MV-4-11 (cell line): Measurements from ENCODE around the gene OR2T10.
A peak's percentile ranks its signal among the peaks of the same experiment; 100 is the strongest.
"Not testable (repeated sequence)": the region's sequence is repeated elsewhere in the genome, so short reads cannot be mapped to it uniquely, and the experiment has no call there.

Experiments used
- DNase-seq: peaks from one replicate; lab custom pipeline; 2025; lab: John Stamatoyannopoulos, UW

The OR2T10 gene

DNA sequence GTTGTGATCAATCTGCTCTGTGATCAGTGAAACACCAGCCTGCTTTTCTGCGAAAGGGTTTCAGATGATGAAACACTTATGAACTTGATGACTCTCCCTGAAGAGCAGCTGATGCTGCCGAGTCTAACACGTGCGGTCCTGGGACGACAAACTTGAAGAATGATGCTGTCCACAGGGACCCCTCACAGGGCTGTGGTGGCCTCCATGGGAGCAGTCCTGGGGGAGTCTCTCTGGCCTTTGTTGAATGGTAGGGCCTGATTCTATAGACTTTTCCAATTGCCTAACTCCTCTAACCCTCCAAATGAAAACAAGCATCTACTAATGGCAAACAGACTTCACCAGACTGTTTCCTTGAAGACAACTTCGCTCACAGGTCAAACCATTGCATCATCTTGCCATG lies at the start of gene OR2T10:
Gene OR2T10, minus strand, starts transcription at position 112 of the 400 bp plus-strand sequence. CDS start 3,932 bp downstream, outside the sequence.
- no peak for DNase-seq

GRCh38 chr1:248645178-248645577 lies 47.7 kb upstream of the OR2T10 start, which contains the start of gene OR2T35:
TSS of gene OR2T35 (minus strand) at chr1:248645278. CDS start at chr1:248639258, 6,020 bp downstream.
- not testable (repeated sequence) for DNase-seq

DNA sequence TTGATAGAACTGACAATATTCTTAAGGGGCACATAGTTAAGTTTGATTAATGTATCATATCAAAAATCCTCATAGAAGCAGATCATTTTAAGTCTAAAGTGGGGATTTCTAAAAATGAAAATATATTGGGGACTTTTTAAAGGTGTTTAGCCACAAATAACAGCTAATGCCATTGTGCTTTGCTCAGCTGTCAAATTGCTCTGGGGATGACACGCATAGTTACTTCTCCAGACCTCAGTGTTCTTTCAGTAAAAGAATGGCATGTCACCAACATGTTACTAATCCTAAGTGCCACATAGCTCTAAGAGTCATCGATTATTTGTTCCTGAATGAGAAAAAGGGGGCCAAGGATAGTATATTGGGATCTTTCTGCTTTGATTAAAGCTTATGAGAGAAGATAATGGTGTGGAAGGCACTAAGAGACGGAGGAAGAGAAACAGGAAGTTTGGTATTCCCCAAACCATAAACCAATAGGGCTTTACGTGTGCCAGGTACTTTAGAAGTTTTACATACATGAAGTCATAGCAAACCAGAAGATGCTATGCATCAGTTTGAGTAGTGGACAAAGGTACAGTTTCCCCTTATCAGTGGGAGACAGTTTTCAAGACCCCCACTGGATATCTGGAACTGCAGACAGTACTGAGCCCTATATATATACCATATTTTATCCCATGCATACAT lies 45.6 kb upstream of the OR2T10 start:
- not testable (repeated sequence) for DNase-seq

DNA sequence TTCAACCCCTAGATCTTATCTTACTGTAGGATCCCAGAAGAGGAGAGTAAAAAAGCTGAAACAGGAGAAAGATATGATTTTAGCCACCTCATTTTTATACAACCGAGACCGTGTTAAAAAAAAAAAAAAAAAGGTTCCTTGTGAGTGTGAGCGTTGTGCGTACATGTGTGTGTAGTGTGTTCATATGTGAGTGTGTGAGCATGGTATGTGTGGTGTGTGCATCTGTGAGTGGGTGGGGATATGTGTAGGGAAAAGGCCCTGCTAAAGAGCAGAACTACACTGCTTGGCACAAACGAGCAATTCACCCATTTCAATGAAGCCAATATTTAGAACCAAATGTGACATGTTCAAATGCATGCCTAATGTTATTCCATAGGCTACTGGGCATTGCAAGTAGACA lies 44.1 kb upstream of the OR2T10 start:
- DNase-seq, result not testable (repeated sequence)

GRCh38 chr1:248640906-248641305 lies 43.4 kb upstream of the OR2T10 start:
- not testable (repeated sequence) for DNase-seq

DNA sequence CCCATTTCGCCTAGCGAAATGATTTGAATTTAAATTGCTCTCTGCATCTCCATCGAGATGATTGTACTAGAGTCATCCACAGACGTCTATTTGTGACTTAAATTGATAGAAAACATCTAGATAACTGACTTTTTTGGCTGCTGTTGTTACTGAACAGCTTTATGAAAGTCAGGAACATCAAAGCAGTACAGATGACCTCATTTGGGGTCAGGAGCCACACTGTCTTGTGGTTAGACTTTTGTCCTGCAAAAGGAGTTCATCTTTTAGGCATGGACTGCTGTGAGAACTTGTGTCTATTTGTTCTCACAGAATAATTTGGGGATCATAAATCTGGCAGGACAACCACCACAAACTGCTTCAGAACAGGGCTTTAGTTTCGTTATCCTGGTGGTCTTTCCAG lies 42.2 kb upstream of the OR2T10 start:
- DNase-seq, result not testable (repeated sequence)

GRCh38 chr1:248636612-248637011 lies 39.1 kb upstream of the OR2T10 start:
- not testable (repeated sequence) for DNase-seq

DNA sequence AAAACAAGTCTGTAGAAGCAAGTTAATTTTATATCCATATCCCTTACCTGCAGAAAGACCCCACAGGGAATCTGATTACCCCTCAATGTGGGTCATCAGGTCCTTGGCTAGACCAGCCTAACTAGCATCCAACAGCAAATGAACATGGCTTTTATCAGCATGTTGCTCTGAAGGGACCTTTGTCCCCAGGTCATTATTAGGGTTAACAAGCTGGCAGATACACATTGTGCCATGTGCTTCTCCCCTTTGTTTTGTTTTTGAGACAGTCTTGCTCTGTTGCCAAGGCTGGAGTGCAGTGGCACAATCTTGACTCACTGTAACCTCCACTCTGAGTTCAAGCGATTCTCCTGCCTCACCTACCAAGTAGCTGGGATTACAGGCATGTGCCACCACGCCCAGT lies 37.5 kb upstream of the OR2T10 start, which contains the start of gene OR2T11:
Gene OR2T11, minus strand, starts transcription at position 101 of the 400 bp plus-strand sequence. CDS start 7,963 bp downstream, outside the sequence.
- not testable (repeated sequence) for DNase-seq

GRCh38 chr1:248631354-248632008 lies 34.0 kb upstream of the OR2T10 start:
- DNase-seq, result peak; percentile 58

DNA sequence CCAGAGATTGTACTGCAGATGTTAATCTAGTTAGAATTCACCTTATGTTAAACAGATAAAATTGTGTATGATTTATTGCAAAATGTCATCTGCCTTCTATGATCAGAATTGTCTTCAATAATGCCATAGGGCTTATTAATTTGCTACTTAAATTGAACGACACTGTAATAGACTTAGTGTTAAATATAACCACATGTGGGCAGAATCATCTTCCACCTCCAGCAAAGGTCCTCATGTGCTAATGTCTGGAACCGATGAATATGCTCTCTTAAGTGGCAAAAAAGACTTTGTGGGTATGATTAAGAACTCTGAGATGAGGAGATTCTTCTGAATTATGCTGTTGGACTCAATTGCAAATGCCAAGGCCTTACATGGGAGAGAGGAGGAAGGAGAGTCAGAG lies 33.1 kb upstream of the OR2T10 start:
- no peak for DNase-seq

GRCh38 chr1:248627971-248628844 lies 30.7 kb upstream of the OR2T10 start:
- no peak for DNase-seq

DNA sequence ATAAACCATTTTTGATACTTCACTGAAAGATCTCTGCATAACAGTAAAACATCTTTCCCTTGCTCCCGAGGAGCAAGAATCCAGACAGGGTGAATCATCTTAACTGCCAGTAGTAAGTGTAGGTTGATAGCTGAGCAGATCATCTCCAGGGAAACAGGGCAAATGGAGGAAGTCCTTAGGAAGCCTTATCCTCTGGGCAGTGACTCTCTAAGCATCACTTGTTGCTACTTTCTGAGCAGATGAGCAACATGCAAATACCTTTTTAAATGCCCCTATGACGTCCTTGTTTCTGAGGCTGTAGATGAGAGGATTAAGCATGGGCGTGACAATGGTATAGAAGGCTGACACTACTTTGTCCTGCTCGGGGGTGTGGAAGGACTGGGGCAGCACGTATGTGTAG lies 28.5 kb upstream of the OR2T10 start:
- no peak for DNase-seq

DNA sequence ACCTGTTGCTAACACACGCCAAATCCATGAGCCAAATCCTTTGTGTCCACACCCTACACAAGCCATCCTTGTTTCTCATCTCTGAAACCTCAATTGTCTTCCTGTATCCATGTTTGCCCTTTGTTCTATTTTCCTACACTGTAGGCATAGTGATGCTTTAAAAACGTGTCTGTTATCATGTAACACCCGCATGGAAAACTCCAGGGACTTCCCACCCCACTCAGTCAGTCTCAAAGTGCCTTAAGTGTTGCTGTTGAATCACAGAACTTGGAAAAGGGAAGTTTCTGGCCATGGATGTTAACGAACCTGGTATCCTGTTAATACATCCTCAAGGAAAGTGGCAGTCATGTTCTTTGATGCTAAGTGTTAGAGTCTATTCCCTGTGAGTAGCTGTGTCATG lies 27.7 kb upstream of the OR2T10 start:
- no peak for DNase-seq

GRCh38 chr1:248622570-248623001 lies 25.1 kb upstream of the OR2T10 start:
- DNase-seq, result peak; percentile 60

GRCh38 chr1:248621770-248622169 lies 24.3 kb upstream of the OR2T10 start:
- no peak for DNase-seq

DNA sequence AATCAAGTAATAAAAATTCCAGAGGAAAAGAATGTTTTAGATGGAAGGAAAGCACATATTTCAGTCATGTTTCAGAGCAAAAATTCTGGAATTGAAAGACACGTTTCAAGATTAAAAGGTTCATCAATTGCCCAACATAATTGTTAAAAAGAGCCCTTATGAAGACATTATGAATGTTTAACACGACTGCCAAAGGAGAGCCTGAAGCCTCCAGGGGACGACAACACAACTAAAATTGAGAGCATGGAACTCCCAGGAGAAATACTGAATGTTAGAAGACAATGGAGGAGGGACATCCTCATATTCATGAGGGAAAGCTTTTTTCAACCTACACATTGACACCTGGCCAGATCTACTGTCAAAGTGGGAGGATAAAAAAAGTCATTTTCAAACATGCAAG lies 21.4 kb upstream of the OR2T10 start:
- peak; percentile 67 for DNase-seq

GRCh38 chr1:248618119-248618518 lies 20.6 kb upstream of the OR2T10 start:
- no peak for DNase-seq

DNA sequence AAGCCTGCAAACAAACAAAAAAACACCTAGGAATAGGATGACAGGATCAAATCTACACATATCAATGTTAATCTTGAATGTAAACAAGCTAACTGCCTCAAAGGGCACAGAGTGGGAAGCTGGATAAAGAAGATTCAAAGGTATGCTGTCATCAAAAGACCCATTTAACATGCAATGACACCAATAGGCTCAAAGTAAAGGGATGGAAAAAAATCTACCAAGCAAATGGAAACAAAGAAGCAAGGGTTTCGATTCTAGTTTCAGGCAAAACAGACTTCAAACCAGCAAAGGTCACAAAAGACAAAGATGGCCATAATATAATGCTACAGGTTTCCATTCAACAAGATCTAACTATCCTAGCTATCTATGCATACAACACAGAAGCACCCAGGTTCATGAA lies 16.2 kb upstream of the OR2T10 start:
- no peak for DNase-seq

DNA sequence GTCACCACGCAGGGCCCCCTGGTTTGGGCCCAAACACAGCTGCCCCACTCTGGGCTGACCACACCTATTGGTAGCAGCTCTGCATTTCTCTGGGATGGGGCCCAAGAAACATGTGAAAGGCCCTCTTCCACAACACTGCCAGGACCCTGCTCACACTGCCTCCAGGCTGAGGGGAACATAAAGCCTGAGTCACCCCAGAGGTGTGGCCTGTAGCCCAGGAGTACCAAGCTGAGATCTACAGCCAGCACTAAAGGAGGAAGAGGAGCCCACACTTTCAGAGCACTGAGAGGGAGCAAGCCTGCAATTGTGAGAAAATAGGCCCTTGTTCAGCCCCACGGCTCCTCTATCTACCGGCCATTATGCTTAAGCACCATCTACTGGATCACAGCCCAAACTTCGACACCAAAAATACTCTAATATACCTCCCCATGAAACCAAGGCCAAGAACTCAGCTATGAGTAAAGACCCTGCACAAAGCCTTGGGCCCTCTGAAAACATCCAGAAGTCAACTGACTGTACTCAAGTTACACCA lies 14.4 kb upstream of the OR2T10 start:
- DNase-seq, result no peak

DNA sequence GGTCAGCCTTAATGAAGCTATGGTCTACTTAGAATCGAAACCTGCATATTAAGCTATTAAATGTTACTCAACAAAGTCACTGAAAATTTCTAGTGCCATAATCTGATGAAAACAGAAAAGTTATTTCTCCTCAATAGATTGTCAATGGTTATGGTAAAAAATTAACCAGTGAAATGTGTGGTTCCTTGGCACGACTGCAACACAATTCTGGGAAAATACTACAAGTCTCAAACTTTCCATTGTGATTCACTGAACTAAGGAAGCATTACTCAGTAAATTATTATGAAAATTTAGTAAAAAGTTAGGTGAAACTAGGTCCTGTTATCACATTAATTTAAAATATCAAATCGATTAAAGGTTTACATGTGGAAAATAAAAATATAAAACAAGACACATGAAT lies 12.8 kb upstream of the OR2T10 start:
- no peak for DNase-seq

GRCh38 chr1:248599396-248599795 lies 1.9 kb upstream of the OR2T10 start:
- DNase-seq, result no peak

GRCh38 chr1:248596615-248597014 lies 885 bp downstream of the OR2T10 start:
- DNase-seq, result peak; percentile 85
